Tibial nerve (tissue), 4 donors: ENCODE measurements around the gene MTUS2. TPM values are rescaled to one million over a fixed set of nuclear protein-coding genes. Genes with fewer than 3 reads are reported as not detected.

Experiments used
- DNase-seq, 2 donors: peaks; one replicate each; pipeline ENCODE4 v3.0.0-alpha.2; 2019; ENCODE audit warnings: low spot score in 2 of 2
- H3K27ac ChIP-seq, 4 donors: fragments of 200-600 bp; sonication (generic) in 3 of 4; one replicate each; pipeline ENCODE4 v1.5.1; 2017 to 2019; ENCODE audit warnings: mild to moderate bottlenecking in 1 of 4
- H3K27me3 ChIP-seq, 2 donors: fragments of 200-600 bp; sonication (generic) in 1 of 2; one replicate each; pipeline versions ENCODE4 v1.5.1 to v1.6.0; 2017 to 2019
- H3K36me3 ChIP-seq, 3 donors: fragments of 200-600 bp; sonication (generic); one replicate each; pipeline ENCODE4 v1.5.1; 2018 to 2019
- H3K4me1 ChIP-seq, 4 donors: fragments of 200-600 bp; sonication (generic) in 3 of 4; one replicate each; pipeline ENCODE4 v1.5.1; 2017 to 2019
- H3K4me3 ChIP-seq, 4 donors: fragments of 200-600 bp; sonication (generic) in 3 of 4; one replicate each; pipeline ENCODE4 v1.5.1; 2017 to 2019; ENCODE audit warnings: mild to moderate bottlenecking in 1 of 4, moderate library complexity in 1 of 4
- H3K9me3 ChIP-seq, 4 donors: fragments of 200-600 bp; sonication (generic) in 3 of 4; one replicate each; pipeline ENCODE4 v1.5.1; 2017 to 2019
- CTCF ChIP-seq, 5 experiments: fragments of 200-600 bp in 3 of 5; fragments of 450-650 bp in 2 of 5; sonication (generic) in 3 of 5; IDR thresholded peaks; one replicate each; pipeline ENCODE4 v1.5.1; 2016 to 2019; ENCODE audit warnings: antibody characterized with exemption in 5 of 5, mild to moderate bottlenecking in 3 of 5, moderate library complexity in 2 of 5
- EP300 ChIP-seq, 2 donors: sonication (generic); formaldehyde crosslinking; IDR thresholded peaks; one replicate each; pipeline ENCODE4 v1.6.1; 2017; ENCODE audit warnings: antibody characterized with exemption in 2 of 2, mild to moderate bottlenecking in 1 of 2
- POLR2A ChIP-seq, 2 donors: fragments of 450-650 bp; IDR thresholded peaks; one replicate each; pipeline ENCODE4 v1.6.1; 2017; ENCODE audit warnings: antibody characterized with exemption in 2 of 2, mild to moderate bottlenecking in 2 of 2, moderate library complexity in 2 of 2
- WGBS, 2 donors: methylation state at CpG; one replicate each; pipeline ENCODE4 v1.1.5; 2018; 5-methylcytosine and 5-hydroxymethylcytosine counted together
- total RNA-seq, 4 donors: library from RNA; depleted of rRNA; stranded (reverse); fragments of >200 nt; gene quantifications; one replicate each; pipeline ENCODE4 v1.1.0, GENCODE V29; 2016

MTUS2 gene
- total RNA-seq, 4 donors from 2014 or later: 0.20 TPM; not detected in 3

GRCh38 chr13:28851422-28851821, 31.3 kb downstream of the MTUS2 start:
- H3K9me3 ChIP-seq: no peaks in the 10 kb centered on the region
- H3K4me1 ChIP-seq: no peaks in the 10 kb centered on the region
- no peaks in the 10 kb centered on the region for H3K27me3 ChIP-seq
- no peak for TF ChIP-seq POLR2A (IDR thresholded peaks at IDR 0.05)
- TF ChIP-seq EP300 (IDR thresholded peaks at IDR 0.05): no peak
- TF ChIP-seq CTCF (IDR thresholded peaks at IDR 0.05): no peak
- H3K27ac ChIP-seq: no peak overlapping the region
- no peaks in the 10 kb centered on the region for H3K36me3 ChIP-seq
- no peak overlapping the region for H3K4me3 ChIP-seq
- no peak for DNase-seq
- 65 to 67% methylated on average over 6 of the region's 6 CpGs for WGBS, 2 donors

GRCh38 chr13:28854657-28855056, 34.5 kb downstream of the MTUS2 start:
- Histone ChIP-seq H3K27me3 (no peaks in the 10 kb centered on the region), H3K9me3 (no peaks in the 10 kb centered on the region), H3K27ac (no peak overlapping the region), H3K36me3 (no peaks in the 10 kb centered on the region), H3K4me3 (no peak overlapping the region), H3K4me1 (no peaks in the 10 kb centered on the region)
- TF ChIP-seq POLR2A (IDR thresholded peaks at IDR 0.05): no peak
- no peak for DNase-seq
- WGBS, 2 donors: 38 to 44% methylated on average over 4 of the region's 4 CpGs

- no peak overlapping the region for H3K27ac ChIP-seq
- H3K9me3 ChIP-seq: no peaks in the 10 kb centered on the region
- no peak for TF ChIP-seq CTCF (IDR thresholded peaks at IDR 0.05)
- TF ChIP-seq POLR2A (IDR thresholded peaks at IDR 0.05): no peak
- no peak for TF ChIP-seq EP300 (IDR thresholded peaks at IDR 0.05)
- H3K36me3 ChIP-seq: no peaks in the 10 kb centered on the region
- no peaks in the 10 kb centered on the region for H3K27me3 ChIP-seq
- DNase-seq: no peak
- 62 to 73% methylated on average over 6 of the region's 6 CpGs for WGBS, 2 donors
- no peak overlapping the region for H3K4me3 ChIP-seq
- H3K4me1 ChIP-seq: no peaks in the 10 kb centered on the region
These were observed 36.1 kb downstream of the MTUS2 start for GRCh38 chr13:28856287-28856686.

GRCh38 chr13:28859069-28859468, 38.9 kb downstream of the MTUS2 start:
- no peaks in the 10 kb centered on the region for H3K36me3 ChIP-seq
- no peak for DNase-seq
- H3K27ac ChIP-seq: no peak overlapping the region
- no peaks in the 10 kb centered on the region for H3K9me3 ChIP-seq
- no peaks in the 10 kb centered on the region for H3K4me1 ChIP-seq
- H3K27me3 ChIP-seq: no peaks in the 10 kb centered on the region
- TF ChIP-seq EP300 (IDR thresholded peaks at IDR 0.05) (no peak), CTCF (IDR thresholded peaks at IDR 0.05) (no peak), POLR2A (IDR thresholded peaks at IDR 0.05) (no peak)
- H3K4me3 ChIP-seq: no peak overlapping the region
- 88 to 91% methylated on average over 2 of the region's 2 CpGs for WGBS, 2 donors

- TF ChIP-seq EP300 (IDR thresholded peaks at IDR 0.05): no peak
- TF ChIP-seq CTCF (IDR thresholded peaks at IDR 0.05): no peak
- TF ChIP-seq POLR2A (IDR thresholded peaks at IDR 0.05): no peak
- H3K36me3 ChIP-seq: no peaks in the 10 kb centered on the region
- no peak overlapping the region for H3K27ac ChIP-seq
- DNase-seq: no peak
- no peak overlapping the region for H3K4me3 ChIP-seq
- no peaks in the 10 kb centered on the region for H3K27me3 ChIP-seq
- H3K4me1 ChIP-seq: no peaks in the 10 kb centered on the region
- no peaks in the 10 kb centered on the region for H3K9me3 ChIP-seq
- WGBS, 2 donors: 51 to 59% methylated on average over 2 of the region's 2 CpGs
These were observed 39.6 kb downstream of the MTUS2 start for GRCh38 chr13:28859717-28860116.

GRCh38 chr13:28864544-28864943, 44.4 kb downstream of the MTUS2 start:
- H3K9me3 ChIP-seq: no peaks in the 10 kb centered on the region
- H3K4me1 ChIP-seq: no peaks in the 10 kb centered on the region
- no peak for DNase-seq
- H3K4me3 ChIP-seq: no peak overlapping the region
- H3K27me3 ChIP-seq: no peaks in the 10 kb centered on the region
- 0% methylated on average over 1 of the region's 1 CpG for whole genome bisulfite sequencing, 2 donors
- no peaks in the 10 kb centered on the region for H3K36me3 ChIP-seq
- no peak overlapping the region for H3K27ac ChIP-seq
- TF ChIP-seq EP300 (IDR thresholded peaks at IDR 0.05) (no peak), CTCF (IDR thresholded peaks at IDR 0.05) (no peak), POLR2A (IDR thresholded peaks at IDR 0.05) (no peak)
